HG03095 (cell line): ENCODE data around the gene KCNQ5.
"Not testable (repeated sequence)": the region's sequence is repeated elsewhere in the genome, so short reads cannot be mapped to it uniquely, and the experiment has no call there.

Experiments used
- ATAC-seq: cut with Tn5 transposase; IDR thresholded peaks from one replicate; pipeline ENCODE4 v1.9.1; 2021; ENCODE audit warnings: moderate library complexity; ENCODE audit not compliant: unreplicated experiment

Gene KCNQ5

GRCh38 chr6:72944660-72945059, 322.8 kb downstream of the KCNQ5 start:
- no peak for ATAC-seq

- no peak for ATAC-seq
These were observed 324.9 kb downstream of the KCNQ5 start for GRCh38 chr6:72946774-72947173.

- no peak for ATAC-seq
These were observed 325.7 kb downstream of the KCNQ5 start for GRCh38 chr6:72947534-72947933.

DNA sequence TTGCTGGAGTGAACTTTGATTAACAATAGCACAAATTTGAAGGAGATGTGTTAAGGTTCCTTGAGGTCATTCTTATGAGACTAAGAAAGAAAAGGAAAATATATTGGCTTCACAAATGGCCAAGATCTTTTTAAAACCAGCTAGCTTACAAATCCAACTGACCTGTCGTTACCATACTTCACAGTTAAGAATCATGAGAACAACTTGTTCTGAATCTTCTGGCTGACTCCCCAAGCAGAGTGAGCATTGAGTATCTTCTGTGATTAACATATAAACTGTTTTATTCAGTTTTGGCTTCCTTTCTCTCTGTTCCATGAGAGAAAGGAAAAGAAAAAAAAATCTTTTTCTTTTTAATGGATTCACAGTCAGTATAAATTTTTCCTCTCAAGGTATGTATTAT, 326.3 kb downstream of the KCNQ5 start:
- ATAC-seq, result no peak

- no peak for ATAC-seq
These were observed 328.4 kb downstream of the KCNQ5 start for GRCh38 chr6:72950114-72950860.

DNA sequence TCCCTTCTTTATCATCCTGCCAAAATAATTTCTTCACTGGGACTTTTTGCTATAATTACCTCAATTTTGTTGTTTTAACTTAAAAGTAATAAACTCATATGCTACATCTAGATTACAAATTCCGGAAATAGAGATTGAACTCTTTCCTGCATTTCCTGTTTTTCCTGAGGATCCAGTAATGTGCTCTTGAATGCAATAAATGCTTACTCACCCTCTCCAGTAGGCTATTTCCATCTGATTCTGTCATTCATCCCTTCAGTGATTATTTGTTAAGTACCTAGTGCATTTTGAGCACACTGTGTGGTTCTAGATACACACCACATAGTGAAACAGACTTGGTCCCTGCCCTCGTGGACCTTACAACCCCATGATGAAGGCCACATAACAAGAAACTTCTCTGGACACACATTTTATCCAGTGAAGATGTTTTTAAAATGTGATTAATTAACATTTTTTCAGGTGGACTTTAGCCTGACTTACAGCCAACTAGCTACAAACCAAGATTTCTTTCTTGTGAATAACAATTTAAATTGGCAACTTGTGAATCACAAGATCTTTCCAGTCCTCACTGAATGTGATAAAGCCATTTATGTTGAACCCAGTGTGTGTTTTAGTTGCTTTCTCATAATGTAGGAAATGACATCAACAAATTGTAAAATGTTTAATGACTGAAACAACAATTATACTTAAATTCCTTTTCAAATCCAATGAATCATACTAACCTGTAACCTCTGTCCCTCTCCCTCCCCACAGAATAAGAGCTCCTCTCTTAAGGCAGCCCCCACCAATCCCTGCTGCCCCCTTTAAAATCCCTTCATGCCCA, 331.2 kb downstream of the KCNQ5 start:
- ATAC-seq, result no peak

DNA sequence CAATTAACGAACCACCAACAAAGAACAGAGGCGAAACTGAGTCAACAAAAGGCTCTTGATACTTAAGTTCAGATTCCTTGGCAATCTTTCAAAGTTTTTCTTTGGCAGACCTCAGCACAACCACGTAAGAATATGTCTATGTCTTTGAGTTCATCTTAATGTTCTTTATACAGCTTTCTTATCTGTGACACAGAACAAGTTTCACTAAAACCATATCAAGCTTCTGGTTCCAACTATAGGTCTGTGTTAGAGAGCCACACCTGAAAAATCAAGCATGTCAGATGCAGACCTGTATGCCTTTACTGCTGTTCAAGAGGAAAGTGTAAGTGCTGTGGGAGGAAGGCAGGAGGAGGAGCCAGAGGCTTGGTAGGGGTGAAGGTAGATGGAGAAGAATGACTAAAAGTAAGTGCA, 332.1 kb downstream of the KCNQ5 start:
- no peak for ATAC-seq

DNA sequence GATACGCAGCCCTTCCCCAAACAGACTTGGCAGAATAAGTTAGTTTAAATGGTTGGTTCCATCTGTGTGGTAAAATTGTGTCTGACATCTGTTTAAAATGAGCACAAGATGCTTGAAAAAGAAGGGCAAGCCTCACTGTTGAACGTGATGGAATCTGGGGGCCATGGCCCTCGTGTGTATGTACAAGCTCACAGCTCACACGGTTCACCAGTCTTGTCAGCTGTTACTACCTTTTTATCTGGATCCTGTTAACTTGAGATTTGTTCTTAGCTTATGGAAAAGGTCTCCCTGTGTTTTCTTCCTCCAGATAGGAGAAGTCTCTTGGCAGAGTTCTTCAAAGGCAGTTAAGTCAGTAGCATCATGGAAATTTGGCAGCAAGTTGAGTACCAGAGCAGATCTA, 332.9 kb downstream of the KCNQ5 start:
- ATAC-seq, result no peak

DNA sequence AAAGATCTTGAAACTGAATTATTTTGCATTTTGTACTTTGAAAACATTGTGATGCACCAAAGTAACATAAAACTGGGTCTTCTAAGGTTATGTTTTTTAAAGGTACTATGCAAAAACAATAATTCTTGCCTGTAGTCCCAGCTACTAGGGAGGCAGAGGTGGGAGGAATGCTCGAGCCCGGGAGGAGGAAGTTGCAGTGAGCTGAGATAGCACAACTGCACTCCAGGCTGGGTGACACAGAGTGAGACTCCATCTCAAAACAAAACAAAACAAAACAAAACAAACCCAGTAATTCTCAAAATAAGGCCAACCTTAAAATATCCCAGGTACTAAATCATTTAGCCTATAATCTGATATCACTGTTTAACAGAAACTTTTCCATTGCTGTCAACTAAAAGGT, 333.8 kb downstream of the KCNQ5 start:
- ATAC-seq, result no peak

DNA sequence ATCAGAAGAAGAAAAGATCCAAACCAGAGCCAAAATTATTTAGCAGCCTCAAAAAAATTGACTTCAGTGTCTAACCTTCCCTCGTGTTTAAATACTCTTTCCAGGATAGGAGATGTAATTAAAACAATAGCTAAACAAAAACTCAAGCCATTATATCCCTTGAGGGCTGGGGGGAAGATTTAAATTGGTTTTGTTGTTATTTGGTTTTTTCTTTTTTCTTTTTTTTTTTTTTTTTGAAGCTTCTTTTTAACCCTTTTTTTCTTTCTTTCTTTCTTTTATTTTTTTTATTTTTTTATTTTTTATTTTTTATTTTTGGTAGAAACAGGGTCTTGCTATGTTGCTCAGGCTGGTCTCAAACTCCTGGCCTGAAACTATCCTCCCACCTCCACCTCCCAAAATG, 334.4 kb downstream of the KCNQ5 start:
- ATAC-seq, result no peak

GRCh38 chr6:72959821-72960220, 338.0 kb downstream of the KCNQ5 start:
- ATAC-seq, result no peak

GRCh38 chr6:72963946-72964345, 342.1 kb downstream of the KCNQ5 start:
- no peak for ATAC-seq

DNA sequence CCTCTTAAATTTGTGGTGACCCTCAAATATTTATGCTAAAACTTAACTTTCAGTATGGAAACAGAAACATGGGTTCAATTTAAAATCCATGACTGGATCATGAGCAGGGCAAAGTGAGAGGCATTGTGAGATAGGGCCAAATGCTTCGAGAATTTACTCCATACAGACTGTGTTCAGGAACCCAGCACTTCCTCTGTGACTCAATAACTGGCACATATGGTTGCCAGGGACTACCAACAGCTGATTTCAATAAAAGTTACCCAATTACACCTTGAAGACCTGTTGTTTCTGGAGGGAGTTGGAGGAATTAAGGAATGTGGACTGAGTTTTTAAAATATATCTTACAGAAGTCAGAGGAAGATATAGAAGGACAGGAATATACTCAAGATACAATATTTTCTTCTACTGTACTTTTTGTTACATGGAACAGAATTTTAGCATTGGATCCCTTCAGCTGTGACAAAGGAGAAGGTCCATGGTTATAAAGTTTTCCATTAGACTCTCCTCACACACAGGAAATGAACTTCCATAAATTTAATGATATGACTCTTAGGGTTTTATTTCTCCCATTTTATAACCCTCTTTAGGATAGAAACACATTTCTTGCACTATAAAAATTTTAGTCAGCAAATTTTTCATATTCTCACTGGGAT, 344.9 kb downstream of the KCNQ5 start:
- no peak for ATAC-seq

DNA sequence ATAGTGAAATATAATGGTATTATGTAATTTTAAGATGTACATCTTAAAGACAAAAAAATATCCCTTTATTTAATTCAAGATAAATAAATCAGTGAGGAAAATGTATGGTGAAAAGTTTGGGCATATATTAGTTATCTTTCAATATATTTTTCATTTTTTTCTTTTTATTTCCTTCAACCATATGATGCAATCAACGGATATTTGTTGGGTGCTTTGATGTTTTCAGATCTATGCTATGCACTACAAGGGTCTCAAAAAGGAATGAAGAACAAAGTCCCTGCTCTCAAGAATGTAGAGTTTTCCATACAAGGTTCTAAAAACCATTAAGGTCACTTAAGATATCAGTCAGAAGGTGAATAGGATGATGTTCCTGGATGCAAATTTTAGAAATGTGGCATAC, 345.5 kb downstream of the KCNQ5 start:
- no peak for ATAC-seq

DNA sequence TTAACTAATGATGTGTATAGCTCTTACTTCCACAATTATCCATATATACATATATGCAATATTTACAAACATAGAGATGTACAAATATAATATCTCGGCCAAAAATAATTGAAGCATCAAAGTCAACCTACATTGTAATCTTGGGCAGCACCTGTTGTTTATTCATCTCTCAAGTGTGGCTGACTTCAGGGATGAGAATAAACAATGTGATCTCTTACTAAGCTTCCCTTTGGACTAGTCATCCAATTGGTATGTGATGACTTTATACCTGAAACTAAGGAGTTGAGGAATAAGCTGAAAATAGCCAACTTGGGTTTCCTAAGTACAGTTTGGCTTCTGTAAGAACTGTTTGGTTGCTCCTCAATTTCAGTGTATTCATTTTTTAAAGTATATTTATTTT, 346.8 kb downstream of the KCNQ5 start:
- no peak for ATAC-seq

DNA sequence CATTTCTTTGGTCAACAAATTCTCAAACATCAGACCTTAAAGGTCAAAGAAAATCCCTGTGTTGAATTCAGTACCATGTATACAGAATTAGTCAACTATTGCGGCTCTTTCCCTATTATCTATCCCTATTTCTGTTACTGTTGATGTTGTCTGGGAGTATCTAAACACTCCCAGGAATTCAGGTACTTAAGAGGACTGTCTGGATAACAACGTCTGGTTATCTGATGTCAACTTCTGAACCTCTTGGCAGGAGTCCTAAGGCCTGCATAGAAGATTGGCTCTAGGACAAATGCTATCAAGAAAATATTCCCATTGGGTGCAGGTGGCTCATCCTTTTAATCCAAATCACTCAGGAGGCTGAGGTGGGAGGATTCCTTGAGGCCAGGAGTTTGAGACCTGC, 347.8 kb downstream of the KCNQ5 start:
- no peak for ATAC-seq

DNA sequence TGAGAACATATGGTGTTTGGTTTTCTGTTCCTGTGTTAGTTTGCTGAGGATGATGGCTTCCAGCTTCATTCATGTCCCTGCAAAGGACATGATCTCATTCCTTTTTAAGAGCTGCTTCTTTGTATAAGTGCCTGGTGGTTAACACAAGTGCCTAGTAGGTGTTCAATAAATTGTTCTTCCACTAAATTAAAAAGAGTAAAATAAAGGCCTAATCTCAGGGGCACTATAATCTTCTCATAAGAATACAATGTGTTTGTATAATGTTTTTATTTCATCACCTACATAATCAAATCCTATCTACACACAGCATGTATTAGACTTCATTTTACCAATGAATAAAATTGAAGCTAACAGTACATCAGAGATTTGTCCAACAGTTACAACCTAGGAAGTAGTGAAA, 350.7 kb downstream of the KCNQ5 start:
- ATAC-seq, result no peak

DNA sequence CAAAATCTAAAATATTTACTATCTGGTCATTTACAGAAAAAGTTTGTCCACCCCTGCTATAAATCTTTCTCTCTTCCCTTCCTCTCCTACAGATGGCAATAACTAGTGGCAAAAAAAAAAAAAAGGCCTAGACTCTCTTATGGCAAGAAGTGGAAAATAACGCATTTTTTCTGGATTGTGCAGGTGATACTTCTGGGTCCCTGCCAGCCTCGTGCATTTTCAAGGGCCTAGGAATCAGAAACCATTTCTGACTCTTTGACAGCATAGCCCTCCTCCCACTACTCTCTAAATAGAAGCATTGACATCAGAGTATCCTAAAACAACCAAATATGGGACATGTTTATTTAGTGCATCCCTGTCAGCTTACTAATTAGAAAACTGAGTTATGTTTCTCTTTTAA, 352.4 kb downstream of the KCNQ5 start:
- ATAC-seq, result no peak

GRCh38 chr6:72975352-72975752, 353.5 kb downstream of the KCNQ5 start:
- no peak for ATAC-seq

- ATAC-seq, result no peak
These were observed 354.6 kb downstream of the KCNQ5 start for GRCh38 chr6:72976484-72976883.

- peak; percentile 88 for ATAC-seq
These were observed 355.2 kb downstream of the KCNQ5 start for GRCh38 chr6:72977114-72977513.

- ATAC-seq, result not testable (repeated sequence)
These were observed 356.9 kb downstream of the KCNQ5 start for GRCh38 chr6:72978808-72979207.
